ENCODE data around the gene HEG1.

Gene HEG1

GRCh38 chr3:124993466-124993865 lies 62.3 kb downstream of the HEG1 start:
- Histone ChIP-seq H3K36me3 (ENCODE audit: control insufficient read depth in 1 of 2, insufficient read depth in 2 of 2, low read length in 2 of 2) (peaks cover 0 to 23% of the 10 kb centered on the region in 2 donors), H3K27me3 (ENCODE audit: control insufficient read depth in 1 of 2, insufficient read depth in 2 of 2, low read length in 2 of 2) (no peaks in the 10 kb centered on the region), H3K9ac (ENCODE audit: low read depth in 1 of 2, low read length in 2 of 2) (no peak overlapping the region), H3K9me3 (ENCODE audit: control insufficient read depth in 1 of 2, low read length in 2 of 2) (no peaks in the 10 kb centered on the region), H3K4me3 (ENCODE audit: low read depth in 1 of 2, low read length in 2 of 2) (no peak overlapping the region), H3K27ac (ENCODE audit: low read depth, low read length) (no peak overlapping the region), H3K4me1 (ENCODE audit: control insufficient read depth in 1 of 2, insufficient read depth in 2 of 2, low read length in 2 of 2) (peaks cover 12 to 18% of the 10 kb centered on the region in 2 donors)

GRCh38 chr3:124992041-124992440 lies 63.8 kb downstream of the HEG1 start:
- H3K27ac ChIP-seq (ENCODE audit: low read depth, low read length), result no peak overlapping the region
- no peaks in the 10 kb centered on the region for H3K9me3 ChIP-seq (ENCODE audit: control insufficient read depth in 1 of 2, low read length in 2 of 2)
- peaks cover 0 to 13% of the 10 kb centered on the region in 2 donors for H3K36me3 ChIP-seq (ENCODE audit: control insufficient read depth in 1 of 2, insufficient read depth in 2 of 2, low read length in 2 of 2)
- peaks cover 15 to 20% of the 10 kb centered on the region in 2 donors for H3K4me1 ChIP-seq (ENCODE audit: control insufficient read depth in 1 of 2, insufficient read depth in 2 of 2, low read length in 2 of 2)
- H3K27me3 ChIP-seq (ENCODE audit: control insufficient read depth in 1 of 2, insufficient read depth in 2 of 2, low read length in 2 of 2), result no peaks in the 10 kb centered on the region
- no peak overlapping the region for H3K4me3 ChIP-seq (ENCODE audit: low read depth in 1 of 2, low read length in 2 of 2)
- no peak overlapping the region for H3K9ac ChIP-seq (ENCODE audit: low read depth in 1 of 2, low read length in 2 of 2)

GRCh38 chr3:124986192-124987143 lies 69.3 kb downstream of the HEG1 start:
- Histone ChIP-seq H3K9ac (ENCODE audit: low read depth in 1 of 2, low read length in 2 of 2) (peak overlapping the region in 1 of 2 donors; percentile 3), H3K4me3 (ENCODE audit: low read depth in 1 of 2, low read length in 2 of 2) (no peak overlapping the region), H3K36me3 (ENCODE audit: control insufficient read depth in 1 of 2, insufficient read depth in 2 of 2, low read length in 2 of 2) (peaks cover 0 to 14% of the 10 kb centered on the region in 2 donors), H3K4me1 (ENCODE audit: control insufficient read depth in 1 of 2, insufficient read depth in 2 of 2, low read length in 2 of 2) (peaks cover 21 to 24% of the 10 kb centered on the region in 2 donors), H3K27me3 (ENCODE audit: control insufficient read depth in 1 of 2, insufficient read depth in 2 of 2, low read length in 2 of 2) (no peaks in the 10 kb centered on the region), H3K27ac (ENCODE audit: low read depth, low read length) (no peak overlapping the region), H3K9me3 (ENCODE audit: control insufficient read depth in 1 of 2, low read length in 2 of 2) (no peaks in the 10 kb centered on the region)

GRCh38 chr3:124985349-124985748 lies 70.4 kb downstream of the HEG1 start:
- peaks cover 21 to 24% of the 10 kb centered on the region in 2 donors for H3K4me1 ChIP-seq (ENCODE audit: control insufficient read depth in 1 of 2, insufficient read depth in 2 of 2, low read length in 2 of 2)
- no peak overlapping the region for H3K9ac ChIP-seq (ENCODE audit: low read depth in 1 of 2, low read length in 2 of 2)
- no peaks in the 10 kb centered on the region for H3K9me3 ChIP-seq (ENCODE audit: control insufficient read depth in 1 of 2, low read length in 2 of 2)
- no peak overlapping the region for H3K4me3 ChIP-seq (ENCODE audit: low read depth in 1 of 2, low read length in 2 of 2)
- H3K36me3 ChIP-seq (ENCODE audit: control insufficient read depth in 1 of 2, insufficient read depth in 2 of 2, low read length in 2 of 2), result peaks cover 0 to 11% of the 10 kb centered on the region in 2 donors
- no peak overlapping the region for H3K27ac ChIP-seq (ENCODE audit: low read depth, low read length)
- H3K27me3 ChIP-seq (ENCODE audit: control insufficient read depth in 1 of 2, insufficient read depth in 2 of 2, low read length in 2 of 2), result no peaks in the 10 kb centered on the region

GRCh38 chr3:124984754-124985153 lies 71.0 kb downstream of the HEG1 start:
- Histone ChIP-seq H3K27ac (ENCODE audit: low read depth, low read length) (no peak overlapping the region), H3K27me3 (ENCODE audit: control insufficient read depth in 1 of 2, insufficient read depth in 2 of 2, low read length in 2 of 2) (no peaks in the 10 kb centered on the region), H3K9ac (ENCODE audit: low read depth in 1 of 2, low read length in 2 of 2) (no peak overlapping the region), H3K4me3 (ENCODE audit: low read depth in 1 of 2, low read length in 2 of 2) (no peak overlapping the region), H3K36me3 (ENCODE audit: control insufficient read depth in 1 of 2, insufficient read depth in 2 of 2, low read length in 2 of 2) (peaks cover 0 to 8% of the 10 kb centered on the region in 2 donors), H3K9me3 (ENCODE audit: control insufficient read depth in 1 of 2, low read length in 2 of 2) (no peaks in the 10 kb centered on the region), H3K4me1 (ENCODE audit: control insufficient read depth in 1 of 2, insufficient read depth in 2 of 2, low read length in 2 of 2) (peaks cover 19 to 24% of the 10 kb centered on the region in 2 donors)

- no peak overlapping the region for H3K4me3 ChIP-seq (ENCODE audit: low read depth in 1 of 2, low read length in 2 of 2)
- no peaks in the 10 kb centered on the region for H3K27me3 ChIP-seq (ENCODE audit: control insufficient read depth in 1 of 2, insufficient read depth in 2 of 2, low read length in 2 of 2)
- H3K27ac ChIP-seq (ENCODE audit: low read depth, low read length), result no peak overlapping the region
- no peak overlapping the region for H3K9ac ChIP-seq (ENCODE audit: low read depth in 1 of 2, low read length in 2 of 2)
- peaks cover 15 to 21% of the 10 kb centered on the region in 2 donors for H3K4me1 ChIP-seq (ENCODE audit: control insufficient read depth in 1 of 2, insufficient read depth in 2 of 2, low read length in 2 of 2)
- peaks cover 0 to 5% of the 10 kb centered on the region in 2 donors for H3K36me3 ChIP-seq (ENCODE audit: control insufficient read depth in 1 of 2, insufficient read depth in 2 of 2, low read length in 2 of 2)
- H3K9me3 ChIP-seq (ENCODE audit: control insufficient read depth in 1 of 2, low read length in 2 of 2), result no peaks in the 10 kb centered on the region
Measured at GRCh38 chr3:124982855-124983254, 72.9 kb downstream of the HEG1 start.

GRCh38 chr3:124981472-124981871 lies 74.3 kb downstream of the HEG1 start:
- Histone ChIP-seq H3K9me3 (ENCODE audit: control insufficient read depth in 1 of 2, low read length in 2 of 2) (no peaks in the 10 kb centered on the region), H3K36me3 (ENCODE audit: control insufficient read depth in 1 of 2, insufficient read depth in 2 of 2, low read length in 2 of 2) (peaks cover 0 to 7% of the 10 kb centered on the region in 2 donors), H3K9ac (ENCODE audit: low read depth in 1 of 2, low read length in 2 of 2) (no peak overlapping the region), H3K4me1 (ENCODE audit: control insufficient read depth in 1 of 2, insufficient read depth in 2 of 2, low read length in 2 of 2) (peaks cover 7 to 13% of the 10 kb centered on the region in 2 donors), H3K27ac (ENCODE audit: low read depth, low read length) (no peak overlapping the region), H3K27me3 (ENCODE audit: control insufficient read depth in 1 of 2, insufficient read depth in 2 of 2, low read length in 2 of 2) (no peaks in the 10 kb centered on the region), H3K4me3 (ENCODE audit: low read depth in 1 of 2, low read length in 2 of 2) (no peak overlapping the region)

GRCh38 chr3:124978627-124979026 lies 77.2 kb downstream of the HEG1 start:
- no peaks in the 10 kb centered on the region for H3K9me3 ChIP-seq (ENCODE audit: control insufficient read depth in 1 of 2, low read length in 2 of 2)
- H3K4me3 ChIP-seq (ENCODE audit: low read depth in 1 of 2, low read length in 2 of 2), result no peak overlapping the region
- H3K27ac ChIP-seq (ENCODE audit: low read depth, low read length), result no peak overlapping the region
- no peaks in the 10 kb centered on the region for H3K27me3 ChIP-seq (ENCODE audit: control insufficient read depth in 1 of 2, insufficient read depth in 2 of 2, low read length in 2 of 2)
- no peak overlapping the region for H3K9ac ChIP-seq (ENCODE audit: low read depth in 1 of 2, low read length in 2 of 2)
- peaks cover 0 to 3% of the 10 kb centered on the region in 2 donors for H3K36me3 ChIP-seq (ENCODE audit: control insufficient read depth in 1 of 2, insufficient read depth in 2 of 2, low read length in 2 of 2)
- peaks cover 16% of the 10 kb centered on the region in 2 donors for H3K4me1 ChIP-seq (ENCODE audit: control insufficient read depth in 1 of 2, insufficient read depth in 2 of 2, low read length in 2 of 2)

- peaks cover 0 to 3% of the 10 kb centered on the region in 2 donors for H3K36me3 ChIP-seq (ENCODE audit: control insufficient read depth in 1 of 2, insufficient read depth in 2 of 2, low read length in 2 of 2)
- no peak overlapping the region for H3K9ac ChIP-seq (ENCODE audit: low read depth in 1 of 2, low read length in 2 of 2)
- H3K4me1 ChIP-seq (ENCODE audit: control insufficient read depth in 1 of 2, insufficient read depth in 2 of 2, low read length in 2 of 2), result peaks cover 19 to 27% of the 10 kb centered on the region in 2 donors
- no peaks in the 10 kb centered on the region for H3K27me3 ChIP-seq (ENCODE audit: control insufficient read depth in 1 of 2, insufficient read depth in 2 of 2, low read length in 2 of 2)
- H3K27ac ChIP-seq (ENCODE audit: low read depth, low read length), result no peak overlapping the region
- no peaks in the 10 kb centered on the region for H3K9me3 ChIP-seq (ENCODE audit: control insufficient read depth in 1 of 2, low read length in 2 of 2)
- H3K4me3 ChIP-seq (ENCODE audit: low read depth in 1 of 2, low read length in 2 of 2), result no peak overlapping the region
Measured at GRCh38 chr3:124976383-124976782, 79.4 kb downstream of the HEG1 start.

- Histone ChIP-seq H3K36me3 (ENCODE audit: control insufficient read depth in 1 of 2, insufficient read depth in 2 of 2, low read length in 2 of 2) (peaks cover 0 to 8% of the 10 kb centered on the region in 2 donors), H3K4me3 (ENCODE audit: low read depth in 1 of 2, low read length in 2 of 2) (no peak overlapping the region), H3K9ac (ENCODE audit: low read depth in 1 of 2, low read length in 2 of 2) (no peak overlapping the region), H3K9me3 (ENCODE audit: control insufficient read depth in 1 of 2, low read length in 2 of 2) (no peaks in the 10 kb centered on the region), H3K27me3 (ENCODE audit: control insufficient read depth in 1 of 2, insufficient read depth in 2 of 2, low read length in 2 of 2) (no peaks in the 10 kb centered on the region), H3K4me1 (ENCODE audit: control insufficient read depth in 1 of 2, insufficient read depth in 2 of 2, low read length in 2 of 2) (peaks cover 25 to 43% of the 10 kb centered on the region in 2 donors), H3K27ac (ENCODE audit: low read depth, low read length) (no peak overlapping the region)
Measured at GRCh38 chr3:124974691-124975090, 81.1 kb downstream of the HEG1 start.

Data from duodenal mucosa (tissue), 2 donors.